ENCODE measurements around the gene PLAC1. TPM values are rescaled to one million over a fixed set of nuclear protein-coding genes. Genes with fewer than 3 reads are reported as not detected.

The PLAC1 gene
- total RNA-seq, 8 experiments from 2014 or later = 0.71 TPM; not detected in 7

DNA sequence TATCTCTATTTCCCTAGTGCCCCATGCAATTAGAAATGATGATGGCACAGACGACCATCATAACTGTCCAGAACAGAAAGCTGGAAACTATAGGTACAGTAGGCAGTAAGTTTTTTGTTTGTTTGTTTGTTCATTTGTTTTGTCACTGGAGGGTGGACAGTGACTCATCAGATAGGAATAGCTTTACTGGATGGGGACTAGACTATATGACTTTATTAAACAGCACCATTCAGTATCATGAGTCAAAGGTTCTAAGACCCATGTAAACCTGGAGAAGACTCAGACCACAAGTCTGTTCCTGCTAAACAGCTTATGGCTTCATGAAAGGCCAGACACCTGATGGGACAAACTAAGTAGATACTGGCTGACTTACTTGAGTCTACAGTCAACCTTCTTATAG is 38.4 kb downstream of the PLAC1 start:
- Histone ChIP-seq H3K4me3 (no peak overlapping the region), H3K4me1 (replicated peaks in 1 of 2) (peaks cover 0 to 2% of the 10 kb centered on the region in 2 donors), H3K27ac (no peak overlapping the region)
- ATAC-seq (replicated peaks in 6 of 8) = no peak
- in situ Hi-C loops (cut with MboI; ENCODE audit: low pct_unique_long_range_greater_than_20kb in 2 of 9, low sequenced_read_pairs in 9 of 9, unreplicated experiment in 9 of 9) = no loop called here
- 40 to 100% (median 58%) methylated on average over 1 of the region's 1 CpG; no CpG with 5 or more reads in 7 of the 10 experiments for WGBS, 10 experiments

DNA sequence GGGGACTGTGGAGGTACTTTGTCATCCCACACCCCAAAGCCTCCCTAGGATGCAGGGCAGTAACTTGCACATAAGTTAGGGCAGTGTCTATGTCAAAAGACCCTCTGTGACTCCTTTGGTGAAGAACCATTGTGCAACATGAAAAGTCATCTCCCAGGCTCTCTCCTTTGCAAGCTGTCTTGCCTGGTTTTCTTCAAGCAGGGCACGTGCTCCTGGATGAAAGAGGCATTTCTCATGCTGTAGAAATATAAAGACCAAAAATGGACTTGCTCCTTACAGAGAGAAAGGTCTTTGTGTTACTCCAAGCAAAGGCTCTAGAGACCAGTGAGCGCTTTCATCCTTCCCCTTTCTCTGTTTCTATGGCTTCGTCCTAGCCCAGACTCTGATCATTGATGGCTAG is 44.9 kb downstream of the PLAC1 start:
- WGBS, 10 experiments = 0 to 92% (median 76%) methylated on average over 1 to 3 of the region's 3 CpGs; no CpG with 5 or more reads in 7 of the 10 experiments
- no peak for ATAC-seq (replicated peaks in 6 of 8)
- H3K4me1 ChIP-seq (replicated peaks in 1 of 2) = no peaks in the 10 kb centered on the region
- H3K4me3 ChIP-seq = no peak overlapping the region
- H3K27ac ChIP-seq = no peak overlapping the region
- in situ Hi-C loops (cut with MboI; ENCODE audit: low pct_unique_long_range_greater_than_20kb in 2 of 9, low sequenced_read_pairs in 9 of 9, unreplicated experiment in 9 of 9) = no loop called here

DNA sequence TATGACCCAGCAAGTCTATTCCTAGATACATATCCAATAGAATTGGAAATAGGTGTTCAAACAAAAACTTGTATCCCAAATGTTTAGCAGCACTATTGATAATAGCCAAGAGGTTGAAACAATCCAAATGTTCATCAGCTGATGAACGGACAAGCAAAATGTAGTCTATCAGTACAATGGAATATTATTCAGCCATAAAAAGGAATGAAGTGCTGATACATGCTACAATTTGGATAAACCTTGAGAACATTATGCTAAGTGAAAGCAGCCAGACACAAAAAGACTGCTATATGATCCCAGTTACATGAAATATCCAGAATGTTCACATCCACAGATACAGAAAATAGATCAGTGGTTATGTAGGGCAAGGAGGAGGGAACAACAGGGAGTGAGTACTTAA is 50.1 kb downstream of the PLAC1 start:
- in situ Hi-C loops (cut with MboI; ENCODE audit: low pct_unique_long_range_greater_than_20kb in 2 of 9, low sequenced_read_pairs in 9 of 9, unreplicated experiment in 9 of 9) = no loop called here
- no peak for ATAC-seq (replicated peaks in 6 of 8)
- Histone ChIP-seq H3K4me1 (replicated peaks in 1 of 2) (peaks cover 11% of the 10 kb centered on the region in 2 donors), H3K4me3 (no peak overlapping the region), H3K27ac (no peak overlapping the region)
- 82 to 100% (median 93%) methylated on average over 1 of the region's 1 CpG; no CpG with 5 or more reads in 6 of the 10 experiments for WGBS, 10 experiments

DNA sequence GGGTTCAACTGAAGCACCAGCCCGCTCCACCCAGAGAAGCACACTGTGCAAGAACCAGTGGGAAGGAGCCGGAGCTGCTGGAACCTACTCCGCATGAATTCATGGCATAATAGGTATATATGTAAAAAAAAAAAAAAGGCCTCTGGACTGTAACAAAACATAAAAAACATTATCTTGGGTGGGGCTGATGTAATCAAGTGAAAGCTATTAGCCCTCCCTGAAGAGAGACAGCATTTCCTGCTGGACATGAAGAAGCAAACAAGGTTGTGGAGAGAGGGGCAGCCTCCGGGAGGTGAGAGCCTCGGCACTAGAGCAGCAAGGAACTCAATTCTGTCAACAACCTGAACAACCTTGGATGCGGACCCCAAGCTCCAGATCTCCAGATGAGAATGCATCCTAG is 50.7 kb downstream of the PLAC1 start:
- in situ Hi-C loops (cut with MboI; ENCODE audit: low pct_unique_long_range_greater_than_20kb in 2 of 9, low sequenced_read_pairs in 9 of 9, unreplicated experiment in 9 of 9) = no loop called here
- H3K27ac ChIP-seq = no peak overlapping the region
- ATAC-seq (replicated peaks in 6 of 8) = peak in 2 of 8 experiments; percentile 56 to 65
- WGBS, 10 experiments = 63 to 69% methylated on average over 5 to 6 of the region's 6 CpGs; no CpG with 5 or more reads in 8 of the 10 experiments
- H3K4me3 ChIP-seq = no peak overlapping the region
- H3K4me1 ChIP-seq (replicated peaks in 1 of 2) = peaks cover 11% of the 10 kb centered on the region in 2 donors

DNA sequence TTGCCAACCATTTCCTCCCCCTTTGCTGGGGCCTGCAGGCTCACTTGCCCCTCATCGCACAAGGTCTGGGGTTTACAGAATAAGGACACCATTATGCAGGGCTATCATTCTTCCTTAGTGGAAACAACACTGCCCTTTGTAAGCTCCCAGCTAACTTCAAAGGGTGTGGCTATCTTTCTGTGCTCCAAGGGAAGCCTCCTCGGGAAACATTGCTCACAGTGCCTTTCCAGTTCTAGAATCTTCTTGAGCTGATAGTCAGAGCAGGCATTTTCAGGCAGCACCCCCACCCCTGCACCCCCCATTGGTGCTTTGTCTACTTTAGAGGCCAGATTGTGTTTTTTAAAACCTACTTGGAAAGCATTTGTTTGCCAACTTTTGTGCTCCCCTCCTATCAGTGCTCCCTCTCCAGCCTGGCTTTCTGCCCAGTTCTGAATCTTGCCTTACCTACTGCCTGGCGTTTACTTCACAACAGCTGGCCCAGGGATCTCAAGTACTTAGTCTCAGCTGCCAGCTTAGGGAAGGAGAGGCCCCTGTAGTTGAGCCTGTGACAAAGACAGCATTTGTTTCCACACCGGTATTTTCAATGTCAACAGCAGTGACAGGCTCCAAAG is 53.5 kb downstream of the PLAC1 start:
- peak in 7 of 8 experiments; percentile 36 to 78 (median 51) for ATAC-seq (replicated peaks in 6 of 8)
- H3K4me3 ChIP-seq = no peak overlapping the region
- H3K27ac ChIP-seq = no peak overlapping the region
- in situ Hi-C loops (cut with MboI; ENCODE audit: low pct_unique_long_range_greater_than_20kb in 2 of 9, low sequenced_read_pairs in 9 of 9, unreplicated experiment in 9 of 9) = no loop called here
- 0 to 83% (median 17%) methylated on average over 1 to 2 of the region's 4 CpGs; no CpG with 5 or more reads in 7 of the 10 experiments for WGBS, 10 experiments
- peaks cover 11% of the 10 kb centered on the region in 2 donors for H3K4me1 ChIP-seq (replicated peaks in 1 of 2)

DNA sequence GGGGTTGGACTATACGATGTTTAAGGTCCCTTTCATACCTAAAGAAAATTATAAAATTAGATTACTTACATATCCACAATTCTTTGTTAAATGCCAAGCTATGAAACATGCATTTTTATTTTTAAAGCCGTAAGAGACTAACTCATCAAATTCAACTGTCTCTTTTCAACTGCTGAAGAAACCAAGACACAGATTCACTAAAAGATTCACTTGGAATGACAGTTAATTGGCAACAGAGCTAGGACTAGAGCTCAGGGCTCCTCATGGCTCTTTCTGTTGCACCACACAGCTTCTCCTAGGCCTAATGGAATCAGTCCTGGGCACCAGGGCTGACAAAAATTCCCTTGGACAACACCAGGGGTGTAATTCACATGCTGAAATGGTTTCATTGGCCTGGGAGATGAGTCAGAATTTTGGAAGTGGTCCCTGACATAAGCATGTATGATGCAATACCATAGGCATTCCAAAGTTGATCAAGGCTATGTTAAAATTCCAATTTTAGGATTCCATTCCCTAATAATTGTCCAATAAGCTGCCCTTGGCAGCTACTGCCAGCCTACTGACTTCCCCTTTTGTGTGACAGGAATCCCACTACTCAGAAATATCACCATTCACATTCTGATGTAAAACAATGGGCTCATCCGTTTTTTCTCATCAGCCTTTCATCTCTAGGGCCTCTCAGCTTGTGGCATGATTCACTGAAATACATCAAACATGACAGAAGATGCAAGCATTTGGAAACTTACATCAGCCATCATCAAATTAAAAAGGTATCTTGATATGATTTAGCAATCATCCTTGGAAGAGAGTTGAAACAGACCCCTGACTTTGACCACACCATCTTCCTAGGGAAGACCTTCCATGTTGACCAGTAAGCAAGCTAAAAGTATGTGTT is 54.2 kb downstream of the PLAC1 start:
- Histone ChIP-seq H3K27ac (no peak overlapping the region), H3K4me3 (no peak overlapping the region), H3K4me1 (replicated peaks in 1 of 2) (peaks cover 11% of the 10 kb centered on the region in 2 donors)
- WGBS, 10 experiments = 36 to 100% (median 49%) methylated on average over 1 to 3 of the region's 3 CpGs; no CpG with 5 or more reads in 7 of the 10 experiments
- in situ Hi-C loops (cut with MboI; ENCODE audit: low pct_unique_long_range_greater_than_20kb in 2 of 9, low sequenced_read_pairs in 9 of 9, unreplicated experiment in 9 of 9) = no loop called here
- peak in 5 of 8 experiments; percentile 66 to 90 (median 75) for ATAC-seq (replicated peaks in 6 of 8)

DNA sequence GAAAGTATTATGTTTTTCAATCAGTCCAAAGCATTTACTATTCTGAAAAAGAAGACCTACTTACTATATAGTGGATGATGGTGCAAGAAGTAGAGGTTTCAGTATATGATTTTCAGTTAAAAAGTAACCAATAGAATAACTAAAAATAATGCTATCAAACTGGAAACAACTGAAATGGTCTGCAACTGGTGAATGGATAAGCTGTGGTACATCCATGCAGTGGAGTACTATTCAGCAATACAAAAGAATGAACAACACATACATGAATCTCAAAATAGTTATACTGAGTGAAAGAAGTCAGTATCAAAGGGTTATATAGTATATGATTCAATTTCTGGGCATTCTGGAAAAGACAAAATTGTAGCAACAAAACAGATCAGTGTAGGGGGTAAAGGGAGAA is 55.9 kb downstream of the PLAC1 start:
- Histone ChIP-seq H3K4me3 (no peak overlapping the region), H3K27ac (no peak overlapping the region), H3K4me1 (replicated peaks in 1 of 2) (peaks cover 11% of the 10 kb centered on the region in 2 donors)
- in situ Hi-C loops (cut with MboI; ENCODE audit: low pct_unique_long_range_greater_than_20kb in 2 of 9, low sequenced_read_pairs in 9 of 9, unreplicated experiment in 9 of 9) = no loop called here
- ATAC-seq (replicated peaks in 6 of 8) = no peak

DNA sequence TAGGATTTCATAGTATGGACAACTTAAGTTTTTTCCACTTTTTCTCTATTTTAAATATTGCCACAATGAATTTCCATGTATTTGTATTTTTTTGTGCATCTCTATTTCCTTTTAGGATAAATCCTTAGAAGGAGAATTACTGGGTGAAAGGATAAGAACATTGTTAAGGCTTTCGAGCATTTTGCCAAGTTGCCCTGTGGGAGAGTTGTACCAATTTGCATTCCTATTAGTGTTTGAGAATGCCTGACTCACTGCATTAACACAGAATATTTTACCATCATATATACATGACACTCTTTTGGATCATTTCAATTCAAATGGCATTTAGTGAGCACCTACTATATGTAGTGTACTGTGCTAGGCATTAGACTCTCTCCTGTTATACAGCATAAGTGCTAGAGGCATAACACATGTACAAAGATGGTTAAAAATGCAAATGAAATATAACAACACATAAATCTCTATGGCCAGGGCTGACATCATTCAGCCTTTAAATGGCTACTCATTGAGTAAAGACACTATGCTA is 57.0 kb downstream of the PLAC1 start:
- peak in 3 of 8 experiments; percentile 18 to 78 (median 27) for ATAC-seq (replicated peaks in 6 of 8)
- no peak overlapping the region for H3K27ac ChIP-seq
- WGBS, 10 experiments = 0 to 30% (median 0%) methylated on average over 1 of the region's 1 CpG; no CpG with 5 or more reads in 6 of the 10 experiments
- in situ Hi-C loops (cut with MboI; ENCODE audit: low pct_unique_long_range_greater_than_20kb in 2 of 9, low sequenced_read_pairs in 9 of 9, unreplicated experiment in 9 of 9) = no loop called here
- H3K4me1 ChIP-seq (replicated peaks in 1 of 2) = peaks cover 11% of the 10 kb centered on the region in 2 donors
- H3K4me3 ChIP-seq = no peak overlapping the region

DNA sequence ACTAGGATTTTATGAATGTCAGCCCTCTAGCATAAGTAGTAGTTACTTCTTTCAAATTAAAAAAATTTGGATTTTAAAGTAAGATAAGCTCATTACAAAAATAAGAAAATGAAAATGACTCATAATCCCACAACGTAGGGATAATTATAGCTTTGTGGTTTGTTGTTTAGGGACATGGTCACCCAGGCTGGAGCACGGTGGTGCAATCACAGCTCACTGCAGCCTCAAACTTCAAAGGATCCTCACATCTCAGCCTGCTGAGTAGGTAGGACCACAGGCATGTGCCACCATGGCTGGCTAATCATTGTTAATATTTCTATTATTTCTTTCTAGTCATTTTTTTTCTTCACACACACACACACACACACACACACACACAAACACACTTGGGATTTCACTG is 57.6 kb downstream of the PLAC1 start:
- no peak for ATAC-seq (replicated peaks in 6 of 8)
- no peak overlapping the region for H3K4me3 ChIP-seq
- WGBS, 10 experiments = 37 to 83% methylated on average over 1 to 2 of the region's 2 CpGs; no CpG with 5 or more reads in 8 of the 10 experiments
- no peak overlapping the region for H3K27ac ChIP-seq
- H3K4me1 ChIP-seq (replicated peaks in 1 of 2) = peaks cover 11% of the 10 kb centered on the region in 2 donors
- in situ Hi-C loops (cut with MboI; ENCODE audit: low pct_unique_long_range_greater_than_20kb in 2 of 9, low sequenced_read_pairs in 9 of 9, unreplicated experiment in 9 of 9) = no loop called here

DNA sequence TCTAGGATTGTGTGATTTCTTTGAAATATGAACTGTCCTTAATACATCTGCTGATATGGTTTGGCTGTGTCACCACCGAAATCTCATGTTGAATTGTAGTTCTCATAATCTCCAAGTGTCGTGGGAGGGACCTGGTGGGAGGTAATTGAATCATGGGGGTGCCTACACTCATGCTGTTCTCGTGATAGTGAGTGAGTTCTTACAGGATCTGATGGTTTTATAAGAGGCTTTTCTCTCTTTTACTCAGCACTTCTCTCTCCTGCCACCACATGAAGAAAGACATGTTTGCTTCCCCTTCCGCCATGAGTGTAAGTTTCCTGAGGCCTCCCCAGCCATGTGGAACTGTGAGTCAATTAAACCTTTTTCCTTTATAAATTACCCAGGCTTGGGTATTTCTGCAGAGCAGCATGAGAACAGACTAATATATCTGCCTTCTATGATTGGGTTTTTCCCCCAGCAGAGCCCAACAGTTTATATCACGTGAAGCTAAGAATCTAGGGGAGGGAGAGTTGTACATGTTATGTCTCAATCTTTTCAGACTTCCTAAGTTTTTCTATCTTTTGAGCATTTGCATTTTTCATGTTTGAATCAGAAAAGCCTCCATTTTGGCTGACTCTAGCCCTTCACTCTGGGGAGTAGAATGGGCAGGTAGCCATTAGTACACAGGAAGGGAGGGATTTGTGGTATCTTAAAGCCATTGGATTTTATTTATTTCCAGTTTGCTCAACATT is 58.9 kb downstream of the PLAC1 start:
- ATAC-seq (replicated peaks in 6 of 8) = no peak
- Histone ChIP-seq H3K4me1 (replicated peaks in 1 of 2) (peaks cover 5 to 6% of the 10 kb centered on the region in 2 donors), H3K4me3 (no peak overlapping the region), H3K27ac (no peak overlapping the region)
- 20 to 100% (median 100%) methylated on average over 1 to 3 of the region's 5 CpGs; no CpG with 5 or more reads in 7 of the 10 experiments for WGBS, 10 experiments
- in situ Hi-C loops (cut with MboI; ENCODE audit: low pct_unique_long_range_greater_than_20kb in 2 of 9, low sequenced_read_pairs in 9 of 9, unreplicated experiment in 9 of 9) = no loop called here

DNA sequence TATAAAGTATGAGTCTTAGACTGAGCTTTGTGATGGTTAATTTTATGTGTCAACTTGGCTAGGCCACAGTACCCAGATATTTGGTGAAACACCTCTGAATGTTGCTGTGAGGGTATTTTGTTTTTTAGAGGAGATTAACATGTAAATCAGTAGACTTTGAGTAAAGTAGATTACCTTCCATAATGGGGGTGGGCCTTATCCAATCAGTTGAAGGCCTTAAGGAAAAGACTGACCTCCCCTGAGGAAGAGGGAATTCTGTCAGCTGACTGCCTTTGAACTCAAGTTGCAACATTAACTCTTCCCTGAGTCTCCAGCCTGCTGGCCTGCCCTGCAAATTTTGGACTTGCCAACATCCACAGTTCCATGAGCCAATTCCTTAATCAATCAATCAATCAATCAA is 66.0 kb downstream of the PLAC1 start:
- Histone ChIP-seq H3K4me3 (no peak overlapping the region), H3K27ac (no peak overlapping the region), H3K4me1 (replicated peaks in 1 of 2) (no peaks in the 10 kb centered on the region)
- in situ Hi-C loops (cut with MboI; ENCODE audit: low pct_unique_long_range_greater_than_20kb in 2 of 9, low sequenced_read_pairs in 9 of 9, unreplicated experiment in 9 of 9) = no loop called here
- ATAC-seq (replicated peaks in 6 of 8) = no peak

DNA sequence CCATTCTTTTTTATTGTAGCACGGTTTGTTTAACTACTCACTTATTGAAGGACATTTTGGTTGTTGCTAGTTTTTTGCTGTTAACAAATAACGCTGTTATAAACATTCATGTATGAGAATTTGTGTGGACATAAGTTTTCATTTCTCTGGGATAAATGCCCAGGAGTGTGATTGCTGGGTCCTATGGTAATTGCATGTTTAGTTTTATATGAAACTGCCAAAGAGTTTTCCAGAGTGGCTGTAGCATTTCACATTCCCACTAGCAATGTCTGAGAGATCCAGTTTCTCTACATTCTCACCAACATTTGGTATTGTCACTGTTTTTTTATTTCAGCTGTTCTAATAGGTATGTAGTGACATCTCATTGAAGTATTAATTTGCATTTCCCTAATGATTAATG is 66.8 kb downstream of the PLAC1 start:
- no peaks in the 10 kb centered on the region for H3K4me1 ChIP-seq (replicated peaks in 1 of 2)
- no peak overlapping the region for H3K4me3 ChIP-seq
- in situ Hi-C loops (cut with MboI; ENCODE audit: low pct_unique_long_range_greater_than_20kb in 2 of 9, low sequenced_read_pairs in 9 of 9, unreplicated experiment in 9 of 9) = no loop called here
- ATAC-seq (replicated peaks in 6 of 8) = no peak
- no peak overlapping the region for H3K27ac ChIP-seq
- 43 to 100% (median 90%) methylated on average over 1 of the region's 2 CpGs; no CpG with 5 or more reads in 6 of the 10 experiments for WGBS, 10 experiments

DNA sequence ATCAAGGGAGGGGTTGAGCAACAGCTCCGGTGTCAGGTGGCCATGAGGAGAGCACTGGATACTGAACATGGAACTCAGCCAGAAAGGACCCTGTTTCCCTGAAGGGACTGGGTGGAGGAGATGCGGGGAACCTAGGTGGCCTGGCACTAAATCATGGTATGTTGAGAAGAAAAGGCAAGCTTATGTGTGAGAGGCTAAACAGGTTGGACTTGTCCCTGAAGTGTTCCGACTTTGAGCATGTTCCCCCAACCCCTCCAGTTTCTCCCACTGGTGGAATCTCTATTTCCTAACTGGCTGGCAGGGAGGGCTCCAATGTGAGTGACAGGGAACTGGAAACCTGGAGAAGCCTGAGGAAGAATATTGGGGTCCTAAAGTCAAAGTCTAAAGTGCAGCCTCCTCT is 69.5 kb downstream of the PLAC1 start:
- H3K27ac ChIP-seq = no peak overlapping the region
- 41 to 80% (median 69%) methylated on average over 1 to 2 of the region's 3 CpGs; no CpG with 5 or more reads in 6 of the 10 experiments for WGBS, 10 experiments
- H3K4me3 ChIP-seq = no peak overlapping the region
- ATAC-seq (replicated peaks in 6 of 8) = no peak
- H3K4me1 ChIP-seq (replicated peaks in 1 of 2) = no peaks in the 10 kb centered on the region
- in situ Hi-C loops (cut with MboI; ENCODE audit: low pct_unique_long_range_greater_than_20kb in 2 of 9, low sequenced_read_pairs in 9 of 9, unreplicated experiment in 9 of 9) = no loop called here
